Measurements from ENCODE around the gene SH3RF1. TPM values are rescaled to one million over a fixed set of nuclear protein-coding genes. Genes with fewer than 3 reads are reported as not detected.
A peak's percentile ranks its signal among the peaks of the same experiment; 100 is the strongest.
"Not testable (repeated sequence)": the region's sequence is repeated elsewhere in the genome, so short reads cannot be mapped to it uniquely, and the experiment has no call there.

Gene SH3RF1
- total RNA-seq, 1 donor = 41.9 TPM

GRCh38 chr4:169184236-169184635 is 86.5 kb downstream of the SH3RF1 start:
- no peak for DNase-seq (ENCODE audit: low read depth)
- no peak for TF ChIP-seq CTCF (IDR thresholded peaks at IDR 0.05; ENCODE audit: insufficient read depth, low read depth, low read length)

GRCh38 chr4:169183581-169183980 is 87.2 kb downstream of the SH3RF1 start:
- no peak for DNase-seq (ENCODE audit: low read depth)
- no peak overlapping the region for H3K4me3 ChIP-seq (ENCODE audit: low read depth, low read length)
- TF ChIP-seq CTCF (IDR thresholded peaks at IDR 0.05; ENCODE audit: insufficient read depth, low read depth, low read length) = no peak

More at GRCh38 chr4:169184236-169184635, 86.5 kb downstream of the SH3RF1 start:
- H3K4me3 ChIP-seq (ENCODE audit: low read depth, low read length) = no peak overlapping the region

GRCh38 chr4:169179609-169180521 is 90.9 kb downstream of the SH3RF1 start:
- peak; percentile 44 for DNase-seq (ENCODE audit: low read depth)
- no peak overlapping the region for H3K4me3 ChIP-seq (ENCODE audit: low read depth, low read length)
- TF ChIP-seq CTCF (IDR thresholded peaks at IDR 0.05; ENCODE audit: insufficient read depth, low read depth, low read length) = no peak

- not testable (repeated sequence) for H3K4me3 ChIP-seq (ENCODE audit: low read depth, low read length); DNase-seq (ENCODE audit: low read depth)
These were observed 92.7 kb downstream of the SH3RF1 start for GRCh38 chr4:169178092-169178491.

- no peak overlapping the region for H3K4me3 ChIP-seq (ENCODE audit: low read depth, low read length)
- no peak for DNase-seq (ENCODE audit: low read depth)
- no peak for TF ChIP-seq CTCF (IDR thresholded peaks at IDR 0.05; ENCODE audit: insufficient read depth, low read depth, low read length)
These were observed 95.3 kb downstream of the SH3RF1 start for GRCh38 chr4:169175476-169175875.

GRCh38 chr4:169175035-169175434 is 95.7 kb downstream of the SH3RF1 start:
- no peak for DNase-seq (ENCODE audit: low read depth)
- TF ChIP-seq CTCF (IDR thresholded peaks at IDR 0.05; ENCODE audit: insufficient read depth, low read depth, low read length) = no peak

GRCh38 chr4:169174247-169174646 is 96.5 kb downstream of the SH3RF1 start:
- DNase-seq (ENCODE audit: low read depth) = no peak
- TF ChIP-seq CTCF (IDR thresholded peaks at IDR 0.05; ENCODE audit: insufficient read depth, low read depth, low read length) = no peak
- no peak overlapping the region for H3K4me3 ChIP-seq (ENCODE audit: low read depth, low read length)

More at GRCh38 chr4:169175035-169175434, 95.7 kb downstream of the SH3RF1 start:
- H3K4me3 ChIP-seq (ENCODE audit: low read depth, low read length) = no peak overlapping the region
